Measurements from ENCODE around the gene KCNC1.

DNA sequence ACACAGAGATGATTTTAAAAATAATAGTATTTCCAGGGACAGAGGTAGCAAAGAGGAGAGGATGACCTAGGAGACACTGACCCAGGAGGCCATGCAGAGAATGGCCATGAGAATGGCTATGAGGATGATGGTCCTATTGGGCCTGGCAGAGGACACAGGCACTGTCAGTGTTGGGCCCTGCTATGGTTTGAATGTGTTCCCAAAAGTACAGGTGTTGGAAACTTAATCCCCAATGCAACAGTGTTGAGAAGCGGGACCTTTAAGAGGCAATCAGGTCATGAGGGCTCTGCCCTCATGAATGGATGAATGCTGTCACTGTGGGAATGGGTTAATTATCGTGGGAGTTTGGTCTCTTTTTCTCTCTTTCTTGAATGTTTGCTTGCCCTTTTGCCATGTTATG lies 61.6 kb downstream of the KCNC1 start:
- TF ChIP-seq, protein P1, sequence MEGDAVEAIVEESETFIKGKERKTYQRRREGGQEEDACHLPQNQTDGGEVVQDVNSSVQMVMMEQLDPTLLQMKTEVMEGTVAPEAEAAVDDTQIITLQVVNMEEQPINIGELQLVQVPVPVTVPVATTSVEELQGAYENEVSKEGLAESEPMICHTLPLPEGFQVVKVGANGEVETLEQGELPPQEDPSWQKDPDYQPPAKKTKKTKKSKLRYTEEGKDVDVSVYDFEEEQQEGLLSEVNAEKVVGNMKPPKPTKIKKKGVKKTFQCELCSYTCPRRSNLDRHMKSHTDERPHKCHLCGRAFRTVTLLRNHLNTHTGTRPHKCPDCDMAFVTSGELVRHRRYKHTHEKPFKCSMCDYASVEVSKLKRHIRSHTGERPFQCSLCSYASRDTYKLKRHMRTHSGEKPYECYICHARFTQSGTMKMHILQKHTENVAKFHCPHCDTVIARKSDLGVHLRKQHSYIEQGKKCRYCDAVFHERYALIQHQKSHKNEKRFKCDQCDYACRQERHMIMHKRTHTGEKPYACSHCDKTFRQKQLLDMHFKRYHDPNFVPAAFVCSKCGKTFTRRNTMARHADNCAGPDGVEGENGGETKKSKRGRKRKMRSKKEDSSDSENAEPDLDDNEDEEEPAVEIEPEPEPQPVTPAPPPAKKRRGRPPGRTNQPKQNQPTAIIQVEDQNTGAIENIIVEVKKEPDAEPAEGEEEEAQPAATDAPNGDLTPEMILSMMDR (IDR thresholded peaks at IDR 0.05), result no peak
- TF ChIP-seq POLR2A (IDR thresholded peaks at IDR 0.05), result no peak
- no peak for TF ChIP-seq EP300 (IDR thresholded peaks at IDR 0.05; ENCODE audit: low read depth)
- no peak for TF ChIP-seq POLR2AphosphoS5 (IDR thresholded peaks at IDR 0.05)
